Measurements from ENCODE around the gene SHBG.

- no peak for TF ChIP-seq POLR2A (IDR thresholded peaks at IDR 0.05; ENCODE audit: low read depth, low read length)
- TF ChIP-seq CTCF (IDR thresholded peaks at IDR 0.05 in 2 of 3, conservative IDR thresholded peaks at IDR 0.05 in 1 of 3; ENCODE audit: control insufficient read depth in 2 of 3, extremely low read depth in 1 of 3, insufficient read depth in 1 of 3, low read depth in 3 of 3, low read length in 3 of 3) = no peak
- TF ChIP-seq USF1 (IDR thresholded peaks at IDR 0.05; ENCODE audit: borderline replicate concordance, extremely low read length, insufficient read depth, low read depth, low read length) = no peak
- TF ChIP-seq CHD2 (IDR thresholded peaks at IDR 0.05; ENCODE audit: borderline replicate concordance, low read depth, low read length) = no peak
- no peak for TF ChIP-seq PML (IDR thresholded peaks at IDR 0.05; ENCODE audit: low read length)
- no peak for TF ChIP-seq POLR2AphosphoS5 (IDR thresholded peaks at IDR 0.05; ENCODE audit: low read length)
- TF ChIP-seq ZBTB40 (IDR thresholded peaks at IDR 0.05; ENCODE audit: borderline replicate concordance) = no peak
- TF ChIP-seq SMC3 (IDR thresholded peaks at IDR 0.05; ENCODE audit: borderline replicate concordance, low read length) = no peak
- TF ChIP-seq STAT1 (conservative IDR thresholded peaks at IDR 0.05) = no peak
- TF ChIP-seq CEBPZ (IDR thresholded peaks at IDR 0.05; ENCODE audit: low read depth, low read length) = no peak
- TF ChIP-seq IKZF2 (IDR thresholded peaks at IDR 0.05) = no peak
- TF ChIP-seq POLR2AphosphoS2 (IDR thresholded peaks at IDR 0.05; ENCODE audit: low read depth, low read length) = no peak
These were observed 18.2 kb upstream of the SHBG start for GRCh38 chr17:7611635-7612293.
